Upper lobe of left lung (tissue), 4 donors: ENCODE data around the gene PTGR3.

Source experiments
- CTCF ChIP-seq, 6 experiments: fragments of 450-650 bp in 4 of 6; fragments of 200-600 bp in 2 of 6; sonication (generic) in 2 of 6; IDR thresholded peaks; one replicate each; pipeline ENCODE4 v1.5.1; 2016 to 2019; ENCODE audit warnings: antibody characterized with exemption in 6 of 6
- POLR2A ChIP-seq, 4 donors: fragments of 450-650 bp; IDR thresholded peaks; one replicate each; pipeline ENCODE4 v1.5.1; 2016 to 2017; ENCODE audit warnings: antibody characterized with exemption in 4 of 4, mild to moderate bottlenecking in 2 of 4

GRCh38 chr18:75162978-75163377 lies 46.0 kb downstream of the PTGR3 start:
- no peak for TF ChIP-seq CTCF (IDR thresholded peaks at IDR 0.05)
- TF ChIP-seq POLR2A (IDR thresholded peaks at IDR 0.05) = no peak
